Tibial nerve (tissue), 3 donors: ENCODE results near the gene TMEM156.

ENCODE experiments used
- EP300 ChIP-seq, 2 donors: sonication (generic); formaldehyde crosslinking; IDR thresholded peaks; one replicate each; pipeline ENCODE4 v1.6.1; 2017; ENCODE audit warnings: antibody characterized with exemption in 2 of 2, mild to moderate bottlenecking in 1 of 2
- POLR2A ChIP-seq, 2 donors: fragments of 450-650 bp; IDR thresholded peaks; one replicate each; pipeline ENCODE4 v1.6.1; 2017; ENCODE audit warnings: antibody characterized with exemption in 2 of 2, mild to moderate bottlenecking in 2 of 2, moderate library complexity in 2 of 2

DNA sequence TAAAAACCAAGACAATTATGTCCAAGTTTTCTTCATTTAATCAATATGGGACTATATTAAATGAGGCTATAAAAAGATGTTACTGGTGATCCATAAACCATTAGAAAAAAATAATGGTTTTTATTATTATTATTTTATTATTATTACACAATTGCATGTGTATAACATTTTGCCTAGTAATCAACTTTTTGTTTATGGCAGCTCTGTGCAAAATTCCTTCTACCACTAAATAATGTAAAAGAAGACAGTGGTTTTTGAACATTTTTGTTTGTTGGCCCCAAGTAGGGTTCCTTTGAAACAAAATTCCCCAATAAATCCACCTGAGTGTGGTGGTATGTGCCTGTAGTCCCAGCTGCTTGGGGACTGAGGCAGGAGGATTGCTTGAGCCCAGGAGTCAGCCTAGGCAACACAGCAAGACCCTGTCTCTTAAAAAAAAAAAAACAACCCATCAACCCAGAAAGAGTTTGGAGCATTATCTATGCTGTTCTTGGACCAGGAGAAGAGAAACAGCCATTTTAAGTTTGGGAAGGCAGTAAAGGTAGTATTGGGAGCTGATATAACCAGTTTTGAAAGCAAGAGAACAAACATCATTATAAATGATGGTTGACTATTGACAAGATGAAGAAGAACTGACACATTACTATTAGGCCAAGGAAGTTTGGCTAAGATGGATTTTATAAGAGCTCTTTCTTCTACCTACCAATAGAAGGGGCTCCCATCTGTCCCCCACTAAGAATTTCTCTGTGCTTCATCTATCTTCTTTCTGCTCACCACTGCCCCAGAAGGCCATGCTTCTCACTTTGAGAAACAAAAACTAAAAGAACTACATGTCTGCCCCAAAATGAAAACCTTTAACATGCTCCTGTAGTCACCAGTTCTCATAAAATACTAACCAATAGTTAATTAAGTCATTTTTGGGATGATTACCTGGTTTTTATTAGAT, 2.2 kb downstream of the TMEM156 start:
- TF ChIP-seq POLR2A (IDR thresholded peaks at IDR 0.05) (no peak), EP300 (IDR thresholded peaks at IDR 0.05) (no peak)
